ENCODE results near the gene RASD2. TPM values are rescaled to one million over a fixed set of nuclear protein-coding genes. Genes with fewer than 3 reads are reported as not detected.

Gene RASD2
- total RNA-seq, 4 donors from 2014 or later, result 4.7 to 45.9 (median 16.0) TPM

DNA sequence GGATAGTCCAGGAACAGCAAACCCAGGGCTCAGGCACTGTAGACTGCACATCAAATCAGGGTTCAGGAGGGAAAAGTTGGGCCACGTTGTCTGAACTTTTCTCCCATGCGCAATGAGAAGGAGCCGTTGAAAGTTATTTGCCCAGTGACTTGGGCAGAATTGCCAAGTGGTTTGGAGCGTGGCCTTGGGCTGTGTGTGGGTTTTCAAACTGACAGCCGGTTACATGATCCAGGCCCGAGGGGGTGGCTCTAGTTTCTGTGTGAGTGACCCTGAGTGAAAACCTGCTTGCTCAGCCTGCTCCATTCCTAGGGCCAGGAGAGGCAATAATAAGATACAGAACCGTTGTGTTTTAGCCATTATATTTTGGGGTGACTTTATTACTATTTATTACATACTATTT lies 56.2 kb downstream of the RASD2 start:
- H3K4me3 ChIP-seq, result no peak overlapping the region
- ATAC-seq, result no peak
- WGBS, 2 donors (ENCODE audit: low coverage in 1 of 2), result 24% methylated on average over 7 of the region's 7 CpGs; no CpG with 5 or more reads in 1 of the 2 donors
- H3K9me3 ChIP-seq, result no peaks in the 10 kb centered on the region
- peak overlapping the region in 2 of 4 donors; percentile 1 to 31 for H3K27ac ChIP-seq
- H3K27me3 ChIP-seq, result no peaks in the 10 kb centered on the region
- no peaks in the 10 kb centered on the region for H3K36me3 ChIP-seq
- TF ChIP-seq, protein P1, sequence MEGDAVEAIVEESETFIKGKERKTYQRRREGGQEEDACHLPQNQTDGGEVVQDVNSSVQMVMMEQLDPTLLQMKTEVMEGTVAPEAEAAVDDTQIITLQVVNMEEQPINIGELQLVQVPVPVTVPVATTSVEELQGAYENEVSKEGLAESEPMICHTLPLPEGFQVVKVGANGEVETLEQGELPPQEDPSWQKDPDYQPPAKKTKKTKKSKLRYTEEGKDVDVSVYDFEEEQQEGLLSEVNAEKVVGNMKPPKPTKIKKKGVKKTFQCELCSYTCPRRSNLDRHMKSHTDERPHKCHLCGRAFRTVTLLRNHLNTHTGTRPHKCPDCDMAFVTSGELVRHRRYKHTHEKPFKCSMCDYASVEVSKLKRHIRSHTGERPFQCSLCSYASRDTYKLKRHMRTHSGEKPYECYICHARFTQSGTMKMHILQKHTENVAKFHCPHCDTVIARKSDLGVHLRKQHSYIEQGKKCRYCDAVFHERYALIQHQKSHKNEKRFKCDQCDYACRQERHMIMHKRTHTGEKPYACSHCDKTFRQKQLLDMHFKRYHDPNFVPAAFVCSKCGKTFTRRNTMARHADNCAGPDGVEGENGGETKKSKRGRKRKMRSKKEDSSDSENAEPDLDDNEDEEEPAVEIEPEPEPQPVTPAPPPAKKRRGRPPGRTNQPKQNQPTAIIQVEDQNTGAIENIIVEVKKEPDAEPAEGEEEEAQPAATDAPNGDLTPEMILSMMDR (IDR thresholded peaks at IDR 0.05), result no peak
- TF ChIP-seq EP300 (IDR thresholded peaks at IDR 0.05) (no peak), POLR2AphosphoS5 (IDR thresholded peaks at IDR 0.05) (peak; percentile 65), POLR2A (IDR thresholded peaks at IDR 0.05) (no peak)
- H3K4me1 ChIP-seq, result peaks cover 0 to 25% (median 14%) of the 10 kb centered on the region in 3 donors

DNA sequence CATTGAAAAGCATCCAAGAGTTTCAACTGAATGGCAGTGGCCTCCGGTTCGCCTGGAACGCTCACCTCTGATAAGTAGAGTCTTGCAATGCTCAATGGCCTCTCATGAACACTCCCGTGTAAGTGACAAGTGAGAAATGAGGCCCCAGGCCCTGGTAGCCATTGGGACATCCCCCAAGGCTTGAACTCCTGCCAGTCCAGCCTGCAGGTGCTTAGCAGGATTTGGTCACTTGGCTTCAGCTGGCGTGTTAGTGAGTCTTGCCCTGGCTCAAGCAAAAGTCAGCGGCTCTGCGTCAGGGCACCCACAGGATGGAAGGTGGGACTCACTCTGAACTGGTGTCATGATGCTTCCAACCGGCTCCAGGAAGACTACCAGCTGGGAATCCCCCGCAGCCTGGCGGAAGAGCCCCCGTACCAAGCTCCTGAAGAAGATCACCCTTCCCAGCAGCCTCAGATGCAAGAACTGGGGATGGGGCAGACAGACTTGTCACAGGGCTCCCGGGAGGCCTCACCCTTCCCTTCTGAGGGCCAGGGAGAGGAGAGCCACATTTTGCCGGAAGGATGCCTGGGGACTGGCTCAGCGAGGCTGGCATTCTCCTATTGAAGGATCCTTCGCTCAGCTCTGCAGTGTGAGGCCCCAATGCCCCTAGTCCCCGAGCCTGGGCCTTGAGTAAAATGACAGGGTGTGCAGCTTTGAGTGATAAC lies 57.2 kb downstream of the RASD2 start:
- no peak overlapping the region for H3K4me3 ChIP-seq
- H3K9me3 ChIP-seq, result no peaks in the 10 kb centered on the region
- H3K36me3 ChIP-seq, result no peaks in the 10 kb centered on the region
- H3K27ac ChIP-seq, result no peak overlapping the region
- TF ChIP-seq, protein P1 (IDR thresholded peaks at IDR 0.05), result no peak
- TF ChIP-seq EP300 (IDR thresholded peaks at IDR 0.05), result no peak
- TF ChIP-seq POLR2AphosphoS5 (IDR thresholded peaks at IDR 0.05), result no peak
- TF ChIP-seq POLR2A (IDR thresholded peaks at IDR 0.05), result no peak
- no peak for ATAC-seq
- peaks cover 0 to 15% (median 9%) of the 10 kb centered on the region in 3 donors for H3K4me1 ChIP-seq
- H3K27me3 ChIP-seq, result no peaks in the 10 kb centered on the region
- 61 to 92% methylated on average over 2 to 3 of the region's 16 CpGs for WGBS, 2 donors (ENCODE audit: low coverage in 1 of 2)

DNA sequence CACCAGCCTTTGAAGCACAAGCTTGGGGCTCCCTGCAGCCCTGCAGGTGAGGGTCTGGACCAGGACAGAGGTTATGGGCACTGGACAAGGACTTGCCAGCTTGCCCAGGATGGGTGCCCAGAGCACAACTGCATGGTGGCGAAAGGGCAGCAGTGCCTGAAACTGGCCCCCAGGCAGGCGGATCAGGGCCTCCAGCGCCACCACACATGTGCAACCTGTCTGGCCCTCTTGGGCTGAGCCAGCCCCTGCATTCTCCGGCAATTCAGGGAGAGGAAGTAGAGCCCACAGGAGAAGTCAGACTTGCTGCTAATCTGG lies 57.7 kb downstream of the RASD2 start:
- TF ChIP-seq POLR2AphosphoS5 (IDR thresholded peaks at IDR 0.05), result no peak
- TF ChIP-seq EP300 (IDR thresholded peaks at IDR 0.05), result no peak
- TF ChIP-seq, protein P1 (IDR thresholded peaks at IDR 0.05), result no peak
- TF ChIP-seq POLR2A (IDR thresholded peaks at IDR 0.05), result no peak
- ATAC-seq, result no peak
- H3K4me1 ChIP-seq, result peaks cover 0 to 10% (median 4%) of the 10 kb centered on the region in 3 donors
- H3K4me3 ChIP-seq, result no peak overlapping the region
- H3K27ac ChIP-seq, result no peak overlapping the region
- H3K9me3 ChIP-seq, result no peaks in the 10 kb centered on the region
- 100% methylated on average over 1 of the region's 4 CpGs; no CpG with 5 or more reads in 1 of the 2 donors for WGBS, 2 donors (ENCODE audit: low coverage in 1 of 2)
- no peaks in the 10 kb centered on the region for H3K36me3 ChIP-seq
- H3K27me3 ChIP-seq, result no peaks in the 10 kb centered on the region

DNA sequence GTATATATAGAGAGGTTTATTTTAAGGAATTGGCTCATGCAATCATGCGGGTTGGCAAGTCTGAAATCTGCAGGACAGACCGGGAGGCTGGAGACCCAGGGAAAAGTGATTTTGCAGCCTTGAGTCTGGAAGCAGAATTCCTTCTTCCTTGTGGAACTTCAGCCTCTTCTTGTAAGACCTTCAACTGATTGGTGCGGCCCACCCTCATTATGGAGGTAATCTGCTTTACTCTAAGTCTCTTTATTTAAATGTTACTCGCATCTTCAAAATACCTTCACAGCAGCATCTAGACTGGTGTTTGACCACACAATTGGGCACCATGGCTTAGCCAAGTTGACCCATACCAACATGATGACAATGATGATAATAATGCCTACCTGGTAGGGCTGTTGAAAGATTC lies 58.7 kb downstream of the RASD2 start:
- Histone ChIP-seq H3K36me3 (no peaks in the 10 kb centered on the region), H3K4me3 (no peak overlapping the region), H3K27ac (no peak overlapping the region), H3K27me3 (no peaks in the 10 kb centered on the region), H3K9me3 (no peaks in the 10 kb centered on the region), H3K4me1 (peaks cover 0 to under 1% (median 0%) of the 10 kb centered on the region in 3 donors)
- no peak for ATAC-seq
- WGBS, 2 donors (ENCODE audit: low coverage in 1 of 2), result 77 to 90% methylated on average over 4 of the region's 4 CpGs
- no peak for TF ChIP-seq POLR2A (IDR thresholded peaks at IDR 0.05)
- TF ChIP-seq, protein P1 (IDR thresholded peaks at IDR 0.05), result no peak
- TF ChIP-seq EP300 (IDR thresholded peaks at IDR 0.05), result no peak
- no peak for TF ChIP-seq POLR2AphosphoS5 (IDR thresholded peaks at IDR 0.05)

DNA sequence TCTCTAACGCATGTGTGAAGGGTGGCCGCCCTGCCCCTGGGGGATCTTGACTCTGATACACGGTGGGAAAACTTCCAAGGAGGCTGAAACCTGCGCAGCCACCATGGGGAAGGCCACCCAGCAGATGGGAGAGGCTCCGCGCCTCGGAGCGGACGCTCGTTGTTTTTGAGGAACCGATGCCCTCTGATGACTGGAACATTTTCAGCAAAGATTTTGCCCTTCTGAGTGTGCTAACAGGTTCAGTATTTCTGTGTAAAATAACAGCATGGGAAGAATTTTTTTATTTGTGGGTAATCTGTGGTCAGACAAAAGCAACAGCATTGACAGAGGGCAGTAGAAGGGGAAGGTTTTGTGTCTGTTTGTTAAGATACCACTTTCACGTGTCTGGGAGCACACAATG lies 59.8 kb downstream of the RASD2 start:
- no peaks in the 10 kb centered on the region for H3K27me3 ChIP-seq
- TF ChIP-seq EP300 (IDR thresholded peaks at IDR 0.05), result no peak
- TF ChIP-seq, protein P1 (IDR thresholded peaks at IDR 0.05), result no peak
- no peak for TF ChIP-seq POLR2A (IDR thresholded peaks at IDR 0.05)
- TF ChIP-seq POLR2AphosphoS5 (IDR thresholded peaks at IDR 0.05), result no peak
- WGBS, 2 donors (ENCODE audit: low coverage in 1 of 2), result 63 to 83% methylated on average over 1 to 2 of the region's 12 CpGs
- no peaks in the 10 kb centered on the region for H3K36me3 ChIP-seq
- no peak for ATAC-seq
- no peak overlapping the region for H3K4me3 ChIP-seq
- H3K9me3 ChIP-seq, result no peaks in the 10 kb centered on the region
- no peak overlapping the region for H3K27ac ChIP-seq
- H3K4me1 ChIP-seq, result peaks cover 0 to 7% (median 0%) of the 10 kb centered on the region in 3 donors
